Astrocyte (in vitro differentiated cells and primary cell): ENCODE results near the gene POU3F1. TPM values are rescaled to one million over a fixed set of nuclear protein-coding genes. Genes with fewer than 3 reads are reported as not detected.

Experiments
- DNase-seq: peaks from one replicate; pipeline ENCODE4 v3.0.0-alpha.2; 2010; ENCODE audit warnings: low read depth
- FAIRE-seq: peaks from 2 replicates; lab custom pipeline; 2011; peaks lifted over from hg19 to GRCh38; lab: Jason Lieb, UNC
- H2AFZ ChIP-seq: 2 replicates; pipeline ENCODE4 v1.6.0; 2012; ENCODE audit warnings: low read depth, low read length, inconsistent platforms
- H3K27ac ChIP-seq: 2 replicates; pipeline ENCODE4 v1.5.1; 2011; ENCODE audit warnings: low read depth, low read length, inconsistent platforms
- H3K27me3 ChIP-seq: 2 replicates; pipeline ENCODE4 v1.6.0; 2011; ENCODE audit warnings: low read length, inconsistent platforms; ENCODE audit not compliant: insufficient read depth
- H3K36me3 ChIP-seq: 2 replicates; pipeline ENCODE4 v1.5.1; 2011; ENCODE audit warnings: low read length, inconsistent platforms; ENCODE audit not compliant: insufficient read depth
- H3K4me1 ChIP-seq: 2 replicates; pipeline ENCODE4 v1.5.1; 2011; ENCODE audit warnings: low read length, inconsistent platforms; ENCODE audit not compliant: insufficient read depth
- H3K4me2 ChIP-seq: 2 replicates; pipeline ENCODE4 v1.6.0; 2012; ENCODE audit warnings: low read length, inconsistent platforms
- H3K4me3 ChIP-seq: 2 replicates; pipeline ENCODE4 v1.5.1; 2011; ENCODE audit warnings: low read depth, mild to moderate bottlenecking, low read length, inconsistent platforms; ENCODE audit not compliant: insufficient read depth
- H3K79me2 ChIP-seq: 2 replicates; pipeline ENCODE4 v1.6.0; 2012; ENCODE audit warnings: mild to moderate bottlenecking, low read length, inconsistent platforms; ENCODE audit not compliant: insufficient read depth
- H3K9ac ChIP-seq: 2 replicates; pipeline ENCODE4 v1.6.0; 2012; ENCODE audit warnings: mild to moderate bottlenecking, low read length, inconsistent platforms
- H3K9me3 ChIP-seq: 2 replicates; pipeline ENCODE4 v1.5.1; 2012; ENCODE audit warnings: low read depth, mild to moderate bottlenecking, low read length, inconsistent platforms; ENCODE audit not compliant: insufficient read depth
- H4K20me1 ChIP-seq: 2 replicates; pipeline ENCODE4 v1.6.0; 2012; ENCODE audit warnings: low read length, inconsistent platforms; ENCODE audit not compliant: insufficient read depth
- H3K27ac Mint-ChIP-seq: one replicate; pipeline ENCODE4 v1.8.0; 2021; ENCODE audit warnings: mild to moderate bottlenecking, mixed read lengths; ENCODE audit not compliant: unreplicated experiment
- H3K27me3 Mint-ChIP-seq: one replicate; pipeline ENCODE4 v1.8.0; 2021; ENCODE audit warnings: low read depth, mixed read lengths; ENCODE audit not compliant: unreplicated experiment
- H3K36me3 Mint-ChIP-seq: one replicate; pipeline ENCODE4 v1.8.0; 2021; ENCODE audit warnings: low read depth, mixed read lengths; ENCODE audit not compliant: unreplicated experiment
- H3K4me1 Mint-ChIP-seq: one replicate; pipeline ENCODE4 v1.8.0; 2021; ENCODE audit warnings: low read depth, mixed read lengths; ENCODE audit not compliant: unreplicated experiment
- H3K4me3 Mint-ChIP-seq: one replicate; pipeline ENCODE4 v1.8.0; 2021; ENCODE audit warnings: mild to moderate bottlenecking, moderate library complexity, mixed read lengths; ENCODE audit not compliant: unreplicated experiment
- H3K9me3 Mint-ChIP-seq: one replicate; pipeline ENCODE4 v1.8.0; 2021; ENCODE audit warnings: mild to moderate bottlenecking, mixed read lengths; ENCODE audit not compliant: unreplicated experiment
- CTCF ChIP-seq: IDR thresholded peaks from 2 replicates; pipeline ENCODE4 v1.5.1; 2011; ENCODE audit warnings: low read depth, mild to moderate bottlenecking, inconsistent platforms, low read length, moderate library complexity; ENCODE audit not compliant: insufficient read depth
- EZH2 ChIP-seq: IDR thresholded peaks from 2 replicates; pipeline ENCODE4 v1.6.1; 2012; ENCODE audit warnings: mild to moderate bottlenecking, low read length, inconsistent platforms; ENCODE audit not compliant: insufficient read depth
- total RNA-seq: library from RNA; stranded (reverse); gene quantifications from 2 replicates; pipeline ENCODE4 v1.2.1, GENCODE V29; 2021

Gene POU3F1
- total RNA-seq, 1 donor from 2014 or later = 2.3 TPM

GRCh38 chr1:38051079-38051543 lies 4.5 kb upstream of the POU3F1 start:
- no peak for TF ChIP-seq EZH2
- no peak for TF ChIP-seq CTCF
- Mint-ChIP-seq H3K9me3 (no peaks in the 10 kb centered on the region), H3K27me3 (peaks cover 28% of the 10 kb centered on the region), H3K4me3 (no peak overlapping the region), H3K27ac (no peak overlapping the region), H3K36me3 (peaks cover 3% of the 10 kb centered on the region), H3K4me1 (peaks cover 11% of the 10 kb centered on the region)
- Histone ChIP-seq H2AFZ (no peak overlapping the region), H3K4me1 (peaks cover 12% of the 10 kb centered on the region), H4K20me1 (peaks cover 4% of the 10 kb centered on the region), H3K27me3 (no peaks in the 10 kb centered on the region), H3K27ac (no peak overlapping the region), H3K79me2 (no peaks in the 10 kb centered on the region), H3K9me3 (no peaks in the 10 kb centered on the region), H3K9ac (no peak overlapping the region), H3K4me3 (no peak overlapping the region), H3K4me2 (no peak overlapping the region), H3K36me3 (no peaks in the 10 kb centered on the region)
- no peak for FAIRE-seq
- DNase-seq = no peak

GRCh38 chr1:38050397-38051078 lies 3.9 kb upstream of the POU3F1 start:
- H3K4me2 ChIP-seq = no peak overlapping the region
- H3K4me1 Mint-ChIP-seq = peaks cover 10% of the 10 kb centered on the region

More at GRCh38 chr1:38050397-38051078, 3.9 kb upstream of the POU3F1 start:
- Histone ChIP-seq H3K9me3 (no peaks in the 10 kb centered on the region), H3K79me2 (no peaks in the 10 kb centered on the region), H3K4me3 (no peak overlapping the region), H3K9ac (no peak overlapping the region), H2AFZ (no peak overlapping the region), H3K27ac (no peak overlapping the region), H3K36me3 (no peaks in the 10 kb centered on the region), H4K20me1 (peaks cover 4% of the 10 kb centered on the region), H3K27me3 (peaks cover 3% of the 10 kb centered on the region), H3K4me1 (peaks cover 9% of the 10 kb centered on the region)
- TF ChIP-seq CTCF = no peak
- Mint-ChIP-seq H3K27me3 (peaks cover 28% of the 10 kb centered on the region), H3K36me3 (peaks cover 3% of the 10 kb centered on the region), H3K27ac (no peak overlapping the region), H3K9me3 (no peaks in the 10 kb centered on the region), H3K4me3 (no peak overlapping the region)
- DNase-seq (no peak), FAIRE-seq (no peak)
